Peyer's patch (tissue), 4 donors: ENCODE results near the gene FIBP. TPM values are rescaled to one million over a fixed set of nuclear protein-coding genes. Genes with fewer than 3 reads are reported as not detected.
A peak's percentile ranks its signal among the peaks of the same experiment; 100 is the strongest.

Source experiments
- DNase-seq, 3 donors: peaks; one replicate each; pipeline ENCODE4 v3.0.0-alpha.2; 2017 to 2019
- H3K27ac ChIP-seq, 4 donors: fragments of 200-600 bp; sonication (generic); one replicate each; pipeline ENCODE4 v1.5.1; 2016 to 2019
- H3K27me3 ChIP-seq, 2 donors: fragments of 200-600 bp; sonication (generic); one replicate each; pipeline ENCODE4 v1.5.1; 2019
- H3K36me3 ChIP-seq, 3 donors: fragments of 200-600 bp; sonication (generic); one replicate each; pipeline ENCODE4 v1.5.1; 2016 to 2019
- H3K4me1 ChIP-seq, 4 donors: fragments of 200-600 bp; sonication (generic); one replicate each; pipeline ENCODE4 v1.5.1; 2016 to 2019
- H3K4me3 ChIP-seq, 4 donors: fragments of 200-600 bp; sonication (generic); 1 replicate in 3 of 4; 2 replicates in 1 of 4; pipeline ENCODE4 v1.5.1; 2016 to 2019; ENCODE audit warnings: mild to moderate bottlenecking in 1 of 4
- H3K9me3 ChIP-seq, 4 donors: fragments of 200-600 bp; sonication (generic); one replicate each; pipeline ENCODE4 v1.5.1; 2016 to 2019; ENCODE audit warnings: mild to moderate bottlenecking in 1 of 4
- POLR2A ChIP-seq, 2 donors: fragments of 450-650 bp; IDR thresholded peaks; one replicate each; pipeline ENCODE4 v1.5.1; 2017; ENCODE audit warnings: antibody characterized with exemption in 2 of 2, mild to moderate bottlenecking in 2 of 2, moderate library complexity in 2 of 2
- total RNA-seq, 4 donors: library from RNA; depleted of rRNA; stranded (reverse); fragments of >200 nt; gene quantifications; one replicate each; pipeline ENCODE4 v1.1.0, GENCODE V29; 2016
- TF ChIP-seq, protein P1 (sequence below), 6 experiments: fragments of 450-650 bp in 4 of 6; fragments of 200-600 bp in 2 of 6; sonication (generic) in 1 of 6; IDR thresholded peaks; one replicate each; pipeline ENCODE4 v1.5.1; 2017 to 2019; ENCODE audit warnings: antibody characterized with exemption in 6 of 6, mild to moderate bottlenecking in 3 of 6, moderate library complexity in 1 of 6

FIBP gene
- total RNA-seq, 4 donors from 2014 or later = 100 to 173 (median 122) TPM

GRCh38 chr11:65900899-65901180 is 12.6 kb upstream of the FIBP start:
- TF ChIP-seq, protein P1, sequence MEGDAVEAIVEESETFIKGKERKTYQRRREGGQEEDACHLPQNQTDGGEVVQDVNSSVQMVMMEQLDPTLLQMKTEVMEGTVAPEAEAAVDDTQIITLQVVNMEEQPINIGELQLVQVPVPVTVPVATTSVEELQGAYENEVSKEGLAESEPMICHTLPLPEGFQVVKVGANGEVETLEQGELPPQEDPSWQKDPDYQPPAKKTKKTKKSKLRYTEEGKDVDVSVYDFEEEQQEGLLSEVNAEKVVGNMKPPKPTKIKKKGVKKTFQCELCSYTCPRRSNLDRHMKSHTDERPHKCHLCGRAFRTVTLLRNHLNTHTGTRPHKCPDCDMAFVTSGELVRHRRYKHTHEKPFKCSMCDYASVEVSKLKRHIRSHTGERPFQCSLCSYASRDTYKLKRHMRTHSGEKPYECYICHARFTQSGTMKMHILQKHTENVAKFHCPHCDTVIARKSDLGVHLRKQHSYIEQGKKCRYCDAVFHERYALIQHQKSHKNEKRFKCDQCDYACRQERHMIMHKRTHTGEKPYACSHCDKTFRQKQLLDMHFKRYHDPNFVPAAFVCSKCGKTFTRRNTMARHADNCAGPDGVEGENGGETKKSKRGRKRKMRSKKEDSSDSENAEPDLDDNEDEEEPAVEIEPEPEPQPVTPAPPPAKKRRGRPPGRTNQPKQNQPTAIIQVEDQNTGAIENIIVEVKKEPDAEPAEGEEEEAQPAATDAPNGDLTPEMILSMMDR (IDR thresholded peaks at IDR 0.05) = no peak
- no peak for TF ChIP-seq POLR2A (IDR thresholded peaks at IDR 0.05)
- Histone ChIP-seq H3K9me3 (no peaks in the 10 kb centered on the region), H3K36me3 (no peaks in the 10 kb centered on the region), H3K27me3 (peaks cover 0 to 5% of the 10 kb centered on the region in 2 donors), H3K4me3 (peak overlapping the region in 3 of 4 donors; percentile 41 to 68 (median 57)), H3K4me1 (peaks cover 10 to 22% (median 15%) of the 10 kb centered on the region in 4 donors), H3K27ac (peak overlapping the region in 3 of 4 donors; percentile 46 to 62 (median 59))
- DNase-seq = no peak

GRCh38 chr11:65900125-65900898 is 12.0 kb upstream of the FIBP start, which contains the start of gene FOSL1:
Gene FOSL1 (minus strand): TSS chr11:65900388. CDS start chr11:65900339, 49 bp downstream.
- Histone ChIP-seq H3K4me3 (peak within 1 kb of the TSS; percentile 41 to 68 (median 57)), H3K9me3 (no peaks in the 10 kb centered on the region), H3K4me1 (peaks cover 10 to 22% (median 15%) of the 10 kb centered on the region in 4 donors), H3K27me3 (peaks cover 0 to 5% of the 10 kb centered on the region in 2 donors), H3K36me3 (no peaks in the 10 kb centered on the region), H3K27ac (peak within 1 kb of the TSS; percentile 16 to 62 (median 52))
- peak; percentile 90 to 98 (median 97) for DNase-seq
- TF ChIP-seq POLR2A (IDR thresholded peaks at IDR 0.05) = peak; percentile 56 to 60
- TF ChIP-seq, protein P1 (IDR thresholded peaks at IDR 0.05) = no peak

DNA sequence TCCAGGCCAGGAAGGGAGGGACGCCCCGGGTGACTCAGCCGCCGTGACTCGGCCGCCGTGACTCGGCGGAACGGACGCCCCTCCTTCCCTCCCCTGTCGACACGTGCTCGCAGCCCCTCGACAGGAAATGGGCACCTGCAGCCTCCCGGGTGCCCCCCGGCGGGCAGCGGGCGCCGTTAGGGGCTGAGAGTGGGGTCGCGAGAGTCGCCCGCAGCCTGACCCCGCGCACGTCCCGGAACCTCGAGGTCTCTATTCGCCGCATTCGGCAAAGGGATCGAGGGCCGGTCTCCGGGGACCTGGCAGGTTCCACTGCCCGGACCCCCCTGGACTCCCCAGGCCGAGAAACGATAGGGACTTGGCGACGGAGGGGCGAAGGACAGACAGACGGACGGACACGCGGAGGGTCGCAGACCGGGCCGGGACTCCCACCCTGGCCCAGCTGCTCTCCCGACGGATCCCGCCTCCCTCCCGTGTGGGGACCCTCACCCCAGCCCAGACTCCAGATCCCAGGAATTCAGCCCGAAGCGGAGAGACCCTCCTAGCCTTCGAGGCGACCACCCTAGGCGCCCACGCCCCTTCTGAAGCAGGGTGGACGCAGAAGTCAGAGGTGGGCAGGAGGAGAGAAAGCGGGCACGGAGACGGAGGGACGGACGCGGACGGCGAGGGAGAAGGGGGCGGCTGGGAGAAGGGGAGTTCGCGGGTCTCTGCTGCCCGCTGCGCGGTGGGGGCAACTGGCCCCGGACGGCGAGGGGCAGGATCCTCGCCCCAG is 11.3 kb upstream of the FIBP start:
- peak overlapping the region; percentile 16 to 62 (median 52) for H3K27ac ChIP-seq

GRCh38 chr11:65898656-65899355 is 10.5 kb upstream of the FIBP start:
- H3K27ac ChIP-seq = peak overlapping the region in 1 of 4 donors; percentile 59
- DNase-seq = no peak
- H3K9me3 ChIP-seq = no peaks in the 10 kb centered on the region
- H3K36me3 ChIP-seq = no peaks in the 10 kb centered on the region
- H3K27me3 ChIP-seq = peaks cover 0 to 5% of the 10 kb centered on the region in 2 donors
- TF ChIP-seq POLR2A (IDR thresholded peaks at IDR 0.05) = no peak
- TF ChIP-seq, protein P1 (IDR thresholded peaks at IDR 0.05) = no peak
- H3K4me1 ChIP-seq = peaks cover 10 to 23% (median 17%) of the 10 kb centered on the region in 4 donors
- peak overlapping the region; percentile 41 to 68 (median 57) for H3K4me3 ChIP-seq

More for the DNA sequence above, 11.3 kb upstream of the FIBP start:
- H3K36me3 ChIP-seq = no peaks in the 10 kb centered on the region
- H3K9me3 ChIP-seq = no peaks in the 10 kb centered on the region
- no peak for TF ChIP-seq POLR2A (IDR thresholded peaks at IDR 0.05)
- TF ChIP-seq, protein P1 (IDR thresholded peaks at IDR 0.05) = no peak
- peak overlapping the region; percentile 41 to 68 (median 57) for H3K4me3 ChIP-seq
- H3K4me1 ChIP-seq = peaks cover 10 to 22% (median 15%) of the 10 kb centered on the region in 4 donors
- DNase-seq = peak in 2 of 3 donors; percentile 79
- peaks cover 0 to 5% of the 10 kb centered on the region in 2 donors for H3K27me3 ChIP-seq

- peaks cover 0 to 5% of the 10 kb centered on the region in 2 donors for H3K27me3 ChIP-seq
- no peaks in the 10 kb centered on the region for H3K9me3 ChIP-seq
- H3K36me3 ChIP-seq = no peaks in the 10 kb centered on the region
- H3K4me1 ChIP-seq = peaks cover 10 to 38% (median 30%) of the 10 kb centered on the region in 4 donors
- DNase-seq = no peak
- H3K27ac ChIP-seq = no peak overlapping the region
- TF ChIP-seq, protein P1 (IDR thresholded peaks at IDR 0.05) = no peak
- no peak for TF ChIP-seq POLR2A (IDR thresholded peaks at IDR 0.05)
- no peak overlapping the region for H3K4me3 ChIP-seq
These were observed 8.8 kb upstream of the FIBP start for GRCh38 chr11:65897020-65897471.
